ENCODE data around the gene USP10.
"Not testable (repeated sequence)": the region's sequence is repeated elsewhere in the genome, so short reads cannot be mapped to it uniquely, and the experiment has no call there.

Gene USP10

GRCh38 chr16:84728853-84729424 is 29.1 kb downstream of the USP10 start:
- no peak for DNase-seq (ENCODE audit: low spot score)

- DNase-seq (ENCODE audit: low spot score): no peak
Observed at GRCh38 chr16:84729716-84730320, 30.0 kb downstream of the USP10 start.

GRCh38 chr16:84730406-84731106 is 30.8 kb downstream of the USP10 start:
- peak; percentile 89 for DNase-seq (ENCODE audit: low spot score)

- not testable (repeated sequence) for DNase-seq (ENCODE audit: low spot score)
Observed at GRCh38 chr16:84732332-84732673, 32.5 kb downstream of the USP10 start.

GRCh38 chr16:84732674-84733352 is 33.0 kb downstream of the USP10 start:
- no peak for DNase-seq (ENCODE audit: low spot score)

- no peak for DNase-seq (ENCODE audit: low spot score)
Observed at GRCh38 chr16:84735849-84736586, 36.2 kb downstream of the USP10 start.

- DNase-seq (ENCODE audit: low spot score): no peak
Observed at GRCh38 chr16:84737192-84738011, 37.6 kb downstream of the USP10 start.

GRCh38 chr16:84738255-84739038 is 38.6 kb downstream of the USP10 start:
- DNase-seq (ENCODE audit: low spot score): peak; percentile 59

- peak; percentile 83 for DNase-seq (ENCODE audit: low spot score)
Observed at GRCh38 chr16:84739349-84740124, 39.7 kb downstream of the USP10 start.

GRCh38 chr16:84740596-84741116 is 40.9 kb downstream of the USP10 start:
- DNase-seq (ENCODE audit: low spot score): no peak

GRCh38 chr16:84741340-84741830 is 41.6 kb downstream of the USP10 start:
- peak; percentile 45 for DNase-seq (ENCODE audit: low spot score)

GRCh38 chr16:84742641-84743092 is 42.9 kb downstream of the USP10 start:
- no peak for DNase-seq (ENCODE audit: low spot score)

- DNase-seq (ENCODE audit: low spot score): no peak
Observed at GRCh38 chr16:84746231-84746630, 46.4 kb downstream of the USP10 start.

GRCh38 chr16:84746875-84747274 is 47.1 kb downstream of the USP10 start:
- DNase-seq (ENCODE audit: low spot score): no peak

- DNase-seq (ENCODE audit: low spot score): not testable (repeated sequence)
Observed at GRCh38 chr16:84748247-84748646, 48.4 kb downstream of the USP10 start.

GRCh38 chr16:84749072-84749471 is 49.3 kb downstream of the USP10 start:
- no peak for DNase-seq (ENCODE audit: low spot score)

GRCh38 chr16:84749815-84750214 is 50.0 kb downstream of the USP10 start:
- no peak for DNase-seq (ENCODE audit: low spot score)

- no peak for DNase-seq (ENCODE audit: low spot score)
Observed at GRCh38 chr16:84750575-84750974, 50.8 kb downstream of the USP10 start.

- no peak for DNase-seq (ENCODE audit: low spot score)
Observed at GRCh38 chr16:84751241-84751640, 51.4 kb downstream of the USP10 start.

Measured in hepatic stellate cell (primary cell).